VCaP (cell line): Measurements from ENCODE around the gene CBFA2T3.
"Not testable (repeated sequence)": the region's sequence is repeated elsewhere in the genome, so short reads cannot be mapped to it uniquely, and the experiment has no call there.

Source experiments
- H3K27ac ChIP-seq: fragments of 450-650 bp; 2 replicates; pipeline ENCODE4 v1.5.1; 2017
- CTCF ChIP-seq: fragments of 450-650 bp; conservative IDR thresholded peaks from 2 replicates; pipeline ENCODE4 v1.5.1; 2017; ENCODE audit warnings: mild to moderate bottlenecking, moderate library complexity

Gene CBFA2T3

GRCh38 chr16:89022051-89022836 lies 45.2 kb upstream of the CBFA2T3 start:
- TF ChIP-seq CTCF = no peak
- no peak overlapping the region for H3K27ac ChIP-seq

GRCh38 chr16:89020925-89021595 lies 44.1 kb upstream of the CBFA2T3 start:
- no peak overlapping the region for H3K27ac ChIP-seq
- no peak for TF ChIP-seq CTCF

- no peak overlapping the region for H3K27ac ChIP-seq
- TF ChIP-seq CTCF = no peak
Measured at GRCh38 chr16:89020068-89020924, 43.3 kb upstream of the CBFA2T3 start.

GRCh38 chr16:89019511-89019910 lies 42.5 kb upstream of the CBFA2T3 start:
- no peak overlapping the region for H3K27ac ChIP-seq
- no peak for TF ChIP-seq CTCF

- H3K27ac ChIP-seq = no peak overlapping the region
- no peak for TF ChIP-seq CTCF
Measured at GRCh38 chr16:89018282-89019158, 41.5 kb upstream of the CBFA2T3 start.

GRCh38 chr16:89017543-89018281 lies 40.7 kb upstream of the CBFA2T3 start:
- H3K27ac ChIP-seq = no peak overlapping the region
- TF ChIP-seq CTCF = no peak

GRCh38 chr16:89016561-89016960 lies 39.6 kb upstream of the CBFA2T3 start:
- H3K27ac ChIP-seq = not testable (repeated sequence)
